Measurements from ENCODE around the gene FNDC3A.

FNDC3A gene, protein sequence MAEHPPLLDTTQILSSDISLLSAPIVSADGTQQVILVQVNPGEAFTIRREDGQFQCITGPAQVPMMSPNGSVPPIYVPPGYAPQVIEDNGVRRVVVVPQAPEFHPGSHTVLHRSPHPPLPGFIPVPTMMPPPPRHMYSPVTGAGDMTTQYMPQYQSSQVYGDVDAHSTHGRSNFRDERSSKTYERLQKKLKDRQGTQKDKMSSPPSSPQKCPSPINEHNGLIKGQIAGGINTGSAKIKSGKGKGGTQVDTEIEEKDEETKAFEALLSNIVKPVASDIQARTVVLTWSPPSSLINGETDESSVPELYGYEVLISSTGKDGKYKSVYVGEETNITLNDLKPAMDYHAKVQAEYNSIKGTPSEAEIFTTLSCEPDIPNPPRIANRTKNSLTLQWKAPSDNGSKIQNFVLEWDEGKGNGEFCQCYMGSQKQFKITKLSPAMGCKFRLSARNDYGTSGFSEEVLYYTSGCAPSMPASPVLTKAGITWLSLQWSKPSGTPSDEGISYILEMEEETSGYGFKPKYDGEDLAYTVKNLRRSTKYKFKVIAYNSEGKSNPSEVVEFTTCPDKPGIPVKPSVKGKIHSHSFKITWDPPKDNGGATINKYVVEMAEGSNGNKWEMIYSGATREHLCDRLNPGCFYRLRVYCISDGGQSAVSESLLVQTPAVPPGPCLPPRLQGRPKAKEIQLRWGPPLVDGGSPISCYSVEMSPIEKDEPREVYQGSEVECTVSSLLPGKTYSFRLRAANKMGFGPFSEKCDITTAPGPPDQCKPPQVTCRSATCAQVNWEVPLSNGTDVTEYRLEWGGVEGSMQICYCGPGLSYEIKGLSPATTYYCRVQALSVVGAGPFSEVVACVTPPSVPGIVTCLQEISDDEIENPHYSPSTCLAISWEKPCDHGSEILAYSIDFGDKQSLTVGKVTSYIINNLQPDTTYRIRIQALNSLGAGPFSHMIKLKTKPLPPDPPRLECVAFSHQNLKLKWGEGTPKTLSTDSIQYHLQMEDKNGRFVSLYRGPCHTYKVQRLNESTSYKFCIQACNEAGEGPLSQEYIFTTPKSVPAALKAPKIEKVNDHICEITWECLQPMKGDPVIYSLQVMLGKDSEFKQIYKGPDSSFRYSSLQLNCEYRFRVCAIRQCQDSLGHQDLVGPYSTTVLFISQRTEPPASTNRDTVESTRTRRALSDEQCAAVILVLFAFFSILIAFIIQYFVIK

DNA sequence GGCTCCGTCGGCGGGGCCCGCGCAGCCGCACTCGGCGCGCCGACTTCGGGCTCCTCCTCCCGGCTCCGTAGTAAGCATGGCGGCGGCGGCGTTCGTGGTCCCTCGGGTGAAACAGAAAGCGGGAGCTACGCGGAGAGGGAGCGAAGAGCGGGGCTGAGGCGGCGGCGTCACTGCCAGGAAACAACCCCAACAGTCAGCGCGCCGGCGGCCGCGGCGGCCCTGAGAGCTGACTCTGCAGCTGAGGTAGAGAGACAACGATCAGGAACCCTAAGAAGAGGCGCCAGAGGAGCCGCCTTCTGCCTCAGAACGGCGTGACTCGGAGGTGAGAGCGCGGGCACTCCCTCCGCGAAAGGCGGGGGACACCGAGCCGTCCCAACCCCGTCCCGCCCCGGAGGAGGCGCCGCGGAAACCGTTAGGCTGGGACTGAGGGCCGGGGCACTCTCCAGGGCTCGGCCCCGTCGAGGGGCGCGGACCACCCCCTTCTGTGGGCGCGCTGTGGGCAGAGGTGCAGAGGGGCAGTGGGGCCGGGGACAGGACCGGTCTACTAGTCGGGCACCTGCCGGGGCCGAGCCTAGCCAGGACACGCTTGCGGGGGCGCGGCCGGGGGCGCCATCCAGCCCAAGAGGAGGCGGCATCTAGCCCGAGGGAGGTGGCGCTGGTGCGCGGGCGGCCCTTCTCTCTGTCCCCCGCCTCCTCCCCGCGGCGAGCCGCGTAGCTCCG is at the start of gene FNDC3A:
Gene FNDC3A, plus strand, starts transcription at position 57 of the 720 bp plus-strand sequence. CDS start 30,279 bp downstream, outside the sequence.
- peak; percentile 86 for DNase-seq (ENCODE audit: low read depth)

GRCh38 chr13:48928757-48929430 is 46.8 kb upstream of the FNDC3A start:
- no peak for DNase-seq (ENCODE audit: low read depth)

- DNase-seq (ENCODE audit: low read depth) = no peak
Observed at GRCh38 chr13:48930918-48931317, 44.8 kb upstream of the FNDC3A start.

DNA sequence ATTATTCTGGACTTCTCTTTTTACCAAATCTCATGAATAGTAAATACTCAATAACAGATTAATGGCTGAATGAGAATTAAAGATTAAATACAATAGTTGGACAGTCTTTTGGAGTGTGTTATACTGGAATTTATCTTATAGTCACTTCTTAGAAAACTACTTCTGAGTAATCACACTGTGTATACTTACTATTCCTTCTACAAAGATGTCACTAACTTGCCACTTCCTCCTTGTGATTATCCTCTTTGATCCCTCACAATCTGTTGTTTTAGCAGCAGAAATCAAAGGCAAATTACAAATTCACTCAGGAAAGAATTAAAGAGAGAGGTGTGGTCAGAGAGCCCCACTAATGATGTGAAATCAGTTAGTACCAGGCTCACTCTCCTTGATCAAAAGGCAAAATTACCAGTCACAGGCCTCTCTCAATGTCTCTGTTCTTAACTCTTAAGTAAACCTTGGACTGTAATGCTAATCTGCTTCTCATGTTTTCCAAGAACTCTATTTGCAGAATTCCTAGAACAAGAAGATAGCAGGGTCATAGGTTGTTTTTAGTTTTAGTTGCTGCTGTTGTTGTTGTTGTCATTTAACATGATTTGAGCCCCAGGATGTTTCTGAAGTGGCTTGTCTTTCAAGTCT is 37.3 kb upstream of the FNDC3A start:
- DNase-seq (ENCODE audit: low read depth) = no peak

- DNase-seq (ENCODE audit: low read depth) = no peak
Observed at GRCh38 chr13:48939728-48940127, 36.0 kb upstream of the FNDC3A start.

DNA sequence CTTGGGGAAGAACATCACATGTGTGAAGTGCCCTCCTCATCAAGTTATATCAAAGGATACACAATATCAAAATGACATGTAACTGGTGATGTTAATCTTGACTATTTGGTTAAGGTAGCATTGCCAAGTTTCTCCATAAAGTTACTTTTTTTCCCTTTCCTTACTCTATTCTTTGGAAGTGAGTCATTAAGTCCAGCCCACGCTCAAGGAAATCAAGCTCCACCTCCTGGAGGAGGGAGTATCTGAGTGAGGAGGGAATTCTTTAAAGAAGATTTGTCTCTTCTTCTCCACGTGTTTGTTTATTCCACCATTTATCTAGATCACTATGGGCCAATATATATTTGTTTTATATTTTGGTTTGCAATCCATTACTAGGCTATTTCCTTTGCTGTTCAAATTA is 33.6 kb upstream of the FNDC3A start:
- DNase-seq (ENCODE audit: low read depth) = no peak

DNA sequence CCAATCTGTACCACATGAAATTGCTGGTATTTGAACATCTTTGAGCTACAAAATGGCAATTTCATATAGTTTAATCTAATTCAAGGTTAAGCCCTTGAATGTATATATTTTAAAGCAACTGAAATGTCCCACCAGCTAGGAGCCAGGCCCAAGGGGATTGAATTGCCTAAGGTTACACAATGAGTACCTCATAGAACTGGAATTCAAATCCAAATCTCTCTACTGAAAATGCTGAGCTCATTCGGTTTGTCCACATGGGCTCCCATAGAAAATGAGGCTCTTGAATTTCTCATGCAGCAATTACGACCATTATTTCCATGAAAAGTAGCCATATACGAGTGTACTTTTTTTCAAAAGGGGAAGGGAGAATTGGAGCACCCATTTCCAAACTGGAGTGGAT is 31.5 kb upstream of the FNDC3A start:
- DNase-seq (ENCODE audit: low read depth) = no peak

- DNase-seq (ENCODE audit: low read depth) = no peak
Observed at GRCh38 chr13:48945626-48946025, 30.1 kb upstream of the FNDC3A start.

DNA sequence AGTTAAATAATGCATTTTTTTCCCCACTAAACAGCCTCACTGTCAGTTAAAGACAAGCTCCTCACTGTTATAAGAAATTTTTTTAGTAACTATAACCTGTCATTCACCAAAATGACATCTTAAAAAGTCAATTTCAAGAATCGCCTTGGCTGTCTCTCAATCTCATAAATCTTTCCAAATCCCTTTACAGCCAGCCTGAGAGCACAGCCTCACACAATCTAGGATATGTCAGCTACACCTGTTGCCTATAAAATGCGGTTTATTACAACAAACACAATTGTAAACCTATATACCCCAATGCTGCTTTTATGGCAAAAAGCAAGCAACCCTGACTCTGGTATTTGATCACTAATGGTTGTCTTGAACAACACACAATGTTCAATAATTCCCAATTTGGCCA is 29.5 kb upstream of the FNDC3A start:
- DNase-seq (ENCODE audit: low read depth) = no peak

DNA sequence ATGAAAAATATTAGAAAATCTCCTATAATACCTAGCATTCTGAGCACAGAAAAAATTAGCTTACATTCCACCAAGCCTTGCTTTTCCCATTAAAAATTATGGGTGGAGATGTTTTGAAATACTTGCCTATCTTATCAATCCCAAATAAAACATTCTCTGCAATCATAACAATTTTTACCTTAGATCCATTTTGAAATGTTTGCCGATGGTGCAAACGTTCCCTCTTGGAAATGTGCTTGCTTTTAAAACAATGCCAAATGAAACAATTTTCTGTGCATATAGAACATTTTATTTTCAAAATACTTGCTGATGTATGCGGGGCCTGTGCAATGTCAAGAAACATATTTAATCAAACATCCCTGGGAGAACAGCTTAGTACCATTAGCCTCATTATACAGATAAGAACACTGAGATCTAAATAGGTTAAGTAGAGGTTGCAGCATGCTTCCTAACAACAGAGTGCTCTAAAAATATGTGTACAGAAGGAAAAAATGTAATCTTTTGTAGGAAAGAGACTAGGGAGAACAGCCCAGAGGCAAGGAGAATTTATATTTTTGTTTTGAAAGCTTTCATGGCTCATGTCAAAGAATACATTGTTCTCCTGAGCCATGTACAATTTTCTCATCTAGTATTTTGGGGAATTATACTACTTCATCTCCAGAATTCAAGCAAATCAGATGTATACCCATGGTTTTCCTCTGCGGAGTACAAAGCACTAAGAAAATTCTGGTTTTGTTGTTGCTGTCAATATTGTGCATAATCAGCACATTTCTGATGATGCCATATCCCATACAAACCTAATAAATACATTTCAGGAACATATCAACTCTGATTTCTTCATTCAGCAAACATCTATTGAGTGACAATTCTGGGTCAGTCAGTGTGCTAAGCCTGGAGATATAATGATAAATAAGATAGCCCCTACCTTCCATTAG is 25.9 kb upstream of the FNDC3A start:
- no peak for DNase-seq (ENCODE audit: low read depth)

GRCh38 chr13:48950501-48950875 is 25.2 kb upstream of the FNDC3A start:
- DNase-seq (ENCODE audit: low read depth) = no peak

GRCh38 chr13:48954081-48954480 is 21.6 kb upstream of the FNDC3A start:
- DNase-seq (ENCODE audit: low read depth) = no peak

- no peak for DNase-seq (ENCODE audit: low read depth)
Observed at GRCh38 chr13:48955536-48955935, 20.2 kb upstream of the FNDC3A start.

DNA sequence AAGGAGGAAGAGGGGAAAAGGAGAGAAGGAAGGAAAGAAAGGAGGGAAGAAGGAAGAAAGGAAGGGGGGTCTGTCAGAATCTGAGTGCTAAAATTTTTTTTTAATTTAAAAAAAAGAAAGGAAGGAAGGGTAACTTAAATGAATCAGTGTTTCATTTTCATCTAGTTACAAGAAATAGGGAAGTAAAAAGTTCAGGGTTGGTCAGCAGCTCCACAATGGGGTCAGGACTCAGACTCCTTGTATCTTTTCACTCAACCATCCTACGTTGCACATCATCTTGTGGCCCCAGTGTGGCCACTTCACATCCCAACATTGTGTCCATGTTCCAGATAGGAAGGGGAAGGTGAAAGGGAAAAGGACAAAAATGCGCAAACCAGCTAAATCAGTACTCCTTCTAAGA is 14.3 kb upstream of the FNDC3A start:
- no peak for DNase-seq (ENCODE audit: low read depth)

- no peak for DNase-seq (ENCODE audit: low read depth)
Observed at GRCh38 chr13:48962281-48962680, 13.4 kb upstream of the FNDC3A start.

DNA sequence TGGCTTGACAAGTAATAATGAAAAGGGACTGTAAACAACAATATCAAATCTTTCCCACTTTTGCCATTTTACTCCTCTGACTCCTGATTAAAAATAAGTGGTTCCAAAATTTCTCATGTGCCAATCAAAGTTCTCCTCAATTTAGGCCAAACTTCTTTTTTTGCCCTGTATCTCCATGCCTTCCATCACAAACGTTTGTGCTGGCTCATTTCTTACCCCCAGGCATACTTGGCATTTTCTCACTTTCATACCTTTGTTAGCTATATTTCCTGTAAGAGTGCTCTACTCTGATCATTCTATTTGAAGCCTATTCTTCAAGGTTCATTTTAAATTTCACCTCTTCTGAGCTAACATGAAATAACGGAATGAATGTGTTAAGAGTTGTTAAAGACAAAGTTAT is 10.0 kb upstream of the FNDC3A start:
- DNase-seq (ENCODE audit: low read depth) = no peak

GRCh38 chr13:48969685-48970084 is 6.0 kb upstream of the FNDC3A start:
- no peak for DNase-seq (ENCODE audit: low read depth)

DNA sequence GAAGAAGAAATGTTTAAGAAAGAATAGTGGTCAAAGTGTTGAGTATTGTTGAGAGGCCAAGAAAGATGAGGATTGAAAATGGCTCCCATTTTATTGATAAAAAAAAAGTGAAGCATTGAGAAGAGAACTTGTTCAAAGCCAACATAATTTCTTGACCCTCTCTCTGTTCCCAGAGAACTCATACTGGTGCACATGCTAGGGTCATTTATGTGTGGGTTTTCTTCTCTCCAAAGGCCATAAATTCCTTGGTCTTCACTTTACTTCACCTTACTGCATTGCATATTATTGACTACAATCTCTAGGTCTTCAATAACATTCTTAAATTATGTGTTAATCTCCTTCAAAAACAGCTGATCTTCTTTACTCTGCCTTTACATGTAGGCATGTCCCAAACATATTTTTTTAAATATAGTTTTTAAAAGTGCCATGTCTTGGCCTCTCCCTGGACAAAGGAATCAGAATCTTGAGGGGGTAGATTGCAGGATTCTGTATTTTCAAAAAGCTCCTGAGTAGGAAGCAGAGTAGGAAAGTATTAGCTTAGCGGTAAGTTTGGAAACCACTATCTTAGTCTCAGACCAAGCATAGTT is 1.8 kb upstream of the FNDC3A start:
- no peak for DNase-seq (ENCODE audit: low read depth)

Measured in activated T-cell treated with anti-CD3 and anti-CD28 coated beads for 48 hours (primary cell).